Measurements from ENCODE around the gene PADI2. TPM values are rescaled to one million over a fixed set of nuclear protein-coding genes. Genes with fewer than 3 reads are reported as not detected.
"Not testable (repeated sequence)": the region's sequence is repeated elsewhere in the genome, so short reads cannot be mapped to it uniquely, and the experiment has no call there.

PADI2 gene
- total RNA-seq, 2 experiments from 2014 or later = 0.06 TPM; not detected in 1

GRCh38 chr1:17067465-17068240, 51.6 kb downstream of the PADI2 start:
- no peak overlapping the region for H3K27ac Mint-ChIP-seq
- no peak overlapping the region for H3K4me3 Mint-ChIP-seq
- H3K4me1 Mint-ChIP-seq = peaks cover 5% of the 10 kb centered on the region
- no peaks in the 10 kb centered on the region for H3K9me3 Mint-ChIP-seq
- no peak for DNase-seq
- no peaks in the 10 kb centered on the region for H3K27me3 Mint-ChIP-seq
- peaks cover 2% of the 10 kb centered on the region for H3K36me3 Mint-ChIP-seq

GRCh38 chr1:17067069-17067426, 52.2 kb downstream of the PADI2 start:
- no peaks in the 10 kb centered on the region for H3K27me3 Mint-ChIP-seq
- H3K9me3 Mint-ChIP-seq = no peaks in the 10 kb centered on the region
- no peak for DNase-seq
- H3K4me3 Mint-ChIP-seq = no peak overlapping the region
- no peak overlapping the region for H3K27ac Mint-ChIP-seq
- peaks cover 7% of the 10 kb centered on the region for H3K4me1 Mint-ChIP-seq
- H3K36me3 Mint-ChIP-seq = peaks cover 2% of the 10 kb centered on the region

GRCh38 chr1:17066361-17067068, 52.7 kb downstream of the PADI2 start:
- Mint-ChIP-seq H3K36me3 (peaks cover 2% of the 10 kb centered on the region), H3K9me3 (no peaks in the 10 kb centered on the region), H3K27ac (no peak overlapping the region), H3K27me3 (no peaks in the 10 kb centered on the region), H3K4me3 (no peak overlapping the region), H3K4me1 (peaks cover 7% of the 10 kb centered on the region)
- no peak for DNase-seq

GRCh38 chr1:17065666-17066065, 53.6 kb downstream of the PADI2 start:
- H3K9me3 Mint-ChIP-seq = no peaks in the 10 kb centered on the region
- H3K4me3 Mint-ChIP-seq = no peak overlapping the region
- H3K36me3 Mint-ChIP-seq = peaks cover 2% of the 10 kb centered on the region
- H3K4me1 Mint-ChIP-seq = peaks cover 7% of the 10 kb centered on the region
- H3K27ac Mint-ChIP-seq = no peak overlapping the region
- no peaks in the 10 kb centered on the region for H3K27me3 Mint-ChIP-seq
- DNase-seq = no peak

GRCh38 chr1:17062751-17063150, 56.5 kb downstream of the PADI2 start:
- not testable (repeated sequence) for H3K4me1 Mint-ChIP-seq, DNase-seq, H3K36me3 Mint-ChIP-seq, H3K4me3 Mint-ChIP-seq, H3K9me3 Mint-ChIP-seq, H3K27ac Mint-ChIP-seq, H3K27me3 Mint-ChIP-seq

GRCh38 chr1:17061892-17062291, 57.4 kb downstream of the PADI2 start:
- Mint-ChIP-seq H3K4me1 (peaks cover 7% of the 10 kb centered on the region), H3K4me3 (no peak overlapping the region), H3K9me3 (no peaks in the 10 kb centered on the region), H3K36me3 (peaks cover 2% of the 10 kb centered on the region), H3K27me3 (peaks cover 8% of the 10 kb centered on the region), H3K27ac (no peak overlapping the region)
- DNase-seq = no peak

- Mint-ChIP-seq H3K27ac (no peak overlapping the region), H3K9me3 (no peaks in the 10 kb centered on the region)
These were observed 57.8 kb downstream of the PADI2 start for GRCh38 chr1:17061486-17061885.

GRCh38 chr1:17060306-17060749, 58.9 kb downstream of the PADI2 start:
- Mint-ChIP-seq H3K36me3 (peaks cover 2% of the 10 kb centered on the region), H3K9me3 (no peaks in the 10 kb centered on the region), H3K4me3 (no peak overlapping the region), H3K27me3 (peaks cover 8% of the 10 kb centered on the region), H3K4me1 (peaks cover 10% of the 10 kb centered on the region), H3K27ac (no peak overlapping the region)
- DNase-seq = no peak

More at GRCh38 chr1:17061486-17061885, 57.8 kb downstream of the PADI2 start:
- H3K4me3 Mint-ChIP-seq = no peak overlapping the region
- peaks cover 7% of the 10 kb centered on the region for H3K4me1 Mint-ChIP-seq
- DNase-seq = no peak
- peaks cover 2% of the 10 kb centered on the region for H3K36me3 Mint-ChIP-seq
- peaks cover 8% of the 10 kb centered on the region for H3K27me3 Mint-ChIP-seq

GRCh38 chr1:17059391-17060305, 59.6 kb downstream of the PADI2 start:
- H3K27me3 Mint-ChIP-seq = peaks cover 8% of the 10 kb centered on the region
- H3K9me3 Mint-ChIP-seq = no peaks in the 10 kb centered on the region
- no peak overlapping the region for H3K4me3 Mint-ChIP-seq
- H3K4me1 Mint-ChIP-seq = peaks cover 12% of the 10 kb centered on the region
- no peak overlapping the region for H3K27ac Mint-ChIP-seq
- H3K36me3 Mint-ChIP-seq = peaks cover 2% of the 10 kb centered on the region
- DNase-seq = peak; percentile 47

- Mint-ChIP-seq H3K4me1 (peaks cover 16% of the 10 kb centered on the region), H3K27me3 (peaks cover 8% of the 10 kb centered on the region), H3K4me3 (no peak overlapping the region), H3K9me3 (no peaks in the 10 kb centered on the region), H3K27ac (no peak overlapping the region), H3K36me3 (peaks cover 1% of the 10 kb centered on the region)
- no peak for DNase-seq
These were observed 62.7 kb downstream of the PADI2 start for GRCh38 chr1:17056551-17056950.

- Mint-ChIP-seq H3K27me3 (peaks cover 8% of the 10 kb centered on the region), H3K9me3 (no peaks in the 10 kb centered on the region), H3K27ac (no peak overlapping the region), H3K4me3 (no peak overlapping the region), H3K36me3 (peaks cover 5% of the 10 kb centered on the region), H3K4me1 (peaks cover 22% of the 10 kb centered on the region)
- no peak for DNase-seq
These were observed 63.5 kb downstream of the PADI2 start for GRCh38 chr1:17055801-17056200.

GRCh38 chr1:17053685-17054410, 65.4 kb downstream of the PADI2 start, which contains the start of gene SDHB:
Gene SDHB, minus strand, starts transcription at chr1:17054032. Its CDS starts 13 bp downstream, at chr1:17054019.
- peak; percentile 99 for DNase-seq
- Mint-ChIP-seq H3K36me3 (peaks cover 5% of the 10 kb centered on the region), H3K4me3 (peak within 1 kb of the TSS; percentile 100), H3K27me3 (peaks cover 8% of the 10 kb centered on the region), H3K27ac (peak within 1 kb of the TSS; percentile 95), H3K9me3 (no peaks in the 10 kb centered on the region), H3K4me1 (peaks cover 24% of the 10 kb centered on the region)

GRCh38 chr1:17053086-17053684, 66.1 kb downstream of the PADI2 start:
- H3K27ac Mint-ChIP-seq = peak overlapping the region; percentile 95
- peaks cover 5% of the 10 kb centered on the region for H3K36me3 Mint-ChIP-seq
- no peaks in the 10 kb centered on the region for H3K9me3 Mint-ChIP-seq
- DNase-seq = no peak
- H3K4me1 Mint-ChIP-seq = peaks cover 24% of the 10 kb centered on the region
- H3K27me3 Mint-ChIP-seq = peaks cover 4% of the 10 kb centered on the region
- peak overlapping the region; percentile 100 for H3K4me3 Mint-ChIP-seq

- peak overlapping the region; percentile 11 for H3K27ac Mint-ChIP-seq
- H3K27me3 Mint-ChIP-seq = no peaks in the 10 kb centered on the region
- peaks cover 28% of the 10 kb centered on the region for H3K4me1 Mint-ChIP-seq
- H3K9me3 Mint-ChIP-seq = no peaks in the 10 kb centered on the region
- peaks cover 5% of the 10 kb centered on the region for H3K36me3 Mint-ChIP-seq
- DNase-seq = no peak
- peak overlapping the region; percentile 100 for H3K4me3 Mint-ChIP-seq
These were observed 66.6 kb downstream of the PADI2 start for GRCh38 chr1:17052641-17053040.
